ENCODE results near the gene BAZ2B. TPM values are rescaled to one million over a fixed set of nuclear protein-coding genes. Genes with fewer than 3 reads are reported as not detected.

BAZ2B gene
- polyA plus RNA-seq, 1 of the 3 experiments (the other 2 are of a cell fraction): 10.2 TPM

GRCh38 chr2:159317392-159318088 lies 298.8 kb downstream of the BAZ2B start:
- WGBS (ENCODE audit: low lambda C conversion rate): 83% methylated on average over 3 of the region's 3 CpGs
- Histone ChIP-seq H3K4me1 (ENCODE audit: control insufficient read depth in 1 of 2, insufficient read depth in 2 of 2, low read depth in 1 of 2, low read length in 1 of 2) (no peaks in the 10 kb centered on the region), H3K36me3 (replicated peaks in 1 of 2; ENCODE audit: control insufficient read depth in 1 of 2, insufficient read depth in 2 of 2, low read length in 1 of 2) (peaks cover 16 to 27% of the 10 kb centered on the region in 2 experiments), H3K27ac (ENCODE audit: low read depth in 2 of 2, low read length in 1 of 2) (no peak overlapping the region), H3K9ac (no peak overlapping the region), H3K4me2 (no peak overlapping the region), H3K79me2 (ENCODE audit: insufficient read depth) (no peaks in the 10 kb centered on the region), H3K9me2 (no peaks in the 10 kb centered on the region), H3K27me3 (ENCODE audit: insufficient read depth) (no peaks in the 10 kb centered on the region), H3F3A (replicated peaks; ENCODE audit: insufficient read depth) (no peaks in the 10 kb centered on the region), H3K4me3 (ENCODE audit: low read depth in 2 of 2, low read length in 1 of 2) (no peak overlapping the region), H4K20me1 (ENCODE audit: insufficient read depth) (no peaks in the 10 kb centered on the region), H2AFZ (ENCODE audit: low read depth) (no peak overlapping the region), H3K9me3 (no peaks in the 10 kb centered on the region)
- no peak for DNase-seq
- POLR2A ChIA-PET: no interaction called here
- CTCF ChIA-PET: interaction anchor here (0.6 kb wide), 1 partner anchor 954 kb away, joined by 3 read pairs; no protein-coding TSS in a partner anchor
- TF ChIP-seq RFX5 (IDR thresholded peaks at IDR 0.05; ENCODE audit: low read length) (no peak), TCF12 (IDR thresholded peaks at IDR 0.05) (no peak), MXI1 (IDR thresholded peaks at IDR 0.05; ENCODE audit: low read depth, low read length) (no peak), PBX3 (IDR thresholded peaks at IDR 0.05) (no peak), FOXM1 (IDR thresholded peaks at IDR 0.05; ENCODE audit: low read depth) (no peak), ZBTB33 (IDR thresholded peaks at IDR 0.05; ENCODE audit: borderline replicate concordance, low read depth) (no peak), SIN3A (IDR thresholded peaks at IDR 0.05; ENCODE audit: borderline replicate concordance, low read depth, low read length) (no peak)
- TF ChIP-seq, protein P1, sequence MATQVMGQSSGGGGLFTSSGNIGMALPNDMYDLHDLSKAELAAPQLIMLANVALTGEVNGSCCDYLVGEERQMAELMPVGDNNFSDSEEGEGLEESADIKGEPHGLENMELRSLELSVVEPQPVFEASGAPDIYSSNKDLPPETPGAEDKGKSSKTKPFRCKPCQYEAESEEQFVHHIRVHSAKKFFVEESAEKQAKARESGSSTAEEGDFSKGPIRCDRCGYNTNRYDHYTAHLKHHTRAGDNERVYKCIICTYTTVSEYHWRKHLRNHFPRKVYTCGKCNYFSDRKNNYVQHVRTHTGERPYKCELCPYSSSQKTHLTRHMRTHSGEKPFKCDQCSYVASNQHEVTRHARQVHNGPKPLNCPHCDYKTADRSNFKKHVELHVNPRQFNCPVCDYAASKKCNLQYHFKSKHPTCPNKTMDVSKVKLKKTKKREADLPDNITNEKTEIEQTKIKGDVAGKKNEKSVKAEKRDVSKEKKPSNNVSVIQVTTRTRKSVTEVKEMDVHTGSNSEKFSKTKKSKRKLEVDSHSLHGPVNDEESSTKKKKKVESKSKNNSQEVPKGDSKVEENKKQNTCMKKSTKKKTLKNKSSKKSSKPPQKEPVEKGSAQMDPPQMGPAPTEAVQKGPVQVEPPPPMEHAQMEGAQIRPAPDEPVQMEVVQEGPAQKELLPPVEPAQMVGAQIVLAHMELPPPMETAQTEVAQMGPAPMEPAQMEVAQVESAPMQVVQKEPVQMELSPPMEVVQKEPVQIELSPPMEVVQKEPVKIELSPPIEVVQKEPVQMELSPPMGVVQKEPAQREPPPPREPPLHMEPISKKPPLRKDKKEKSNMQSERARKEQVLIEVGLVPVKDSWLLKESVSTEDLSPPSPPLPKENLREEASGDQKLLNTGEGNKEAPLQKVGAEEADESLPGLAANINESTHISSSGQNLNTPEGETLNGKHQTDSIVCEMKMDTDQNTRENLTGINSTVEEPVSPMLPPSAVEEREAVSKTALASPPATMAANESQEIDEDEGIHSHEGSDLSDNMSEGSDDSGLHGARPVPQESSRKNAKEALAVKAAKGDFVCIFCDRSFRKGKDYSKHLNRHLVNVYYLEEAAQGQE (IDR thresholded peaks at IDR 0.05; ENCODE audit: low read depth, low read length): no peak
- TF ChIP-seq, protein P2, sequence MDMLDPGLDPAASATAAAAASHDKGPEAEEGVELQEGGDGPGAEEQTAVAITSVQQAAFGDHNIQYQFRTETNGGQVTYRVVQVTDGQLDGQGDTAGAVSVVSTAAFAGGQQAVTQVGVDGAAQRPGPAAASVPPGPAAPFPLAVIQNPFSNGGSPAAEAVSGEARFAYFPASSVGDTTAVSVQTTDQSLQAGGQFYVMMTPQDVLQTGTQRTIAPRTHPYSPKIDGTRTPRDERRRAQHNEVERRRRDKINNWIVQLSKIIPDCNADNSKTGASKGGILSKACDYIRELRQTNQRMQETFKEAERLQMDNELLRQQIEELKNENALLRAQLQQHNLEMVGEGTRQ (IDR thresholded peaks at IDR 0.05; ENCODE audit: borderline replicate concordance, low read depth, low read length): no peak
